ENCODE data around the gene MRPL1. TPM values are rescaled to one million over a fixed set of nuclear protein-coding genes. Genes with fewer than 3 reads are reported as not detected.

Gene MRPL1
- total and polyA plus RNA-seq, 9 of the 15 experiments (the other 6 are each of a cell fraction or from before 2014, with no cell fraction given) = 38.4 to 75.7 (median 63.7) TPM

GRCh38 chr4:77992581-77992980 lies 130.0 kb downstream of the MRPL1 start:
- TF ChIP-seq HNRNPLL (IDR thresholded peaks at IDR 0.05; ENCODE audit: low read depth, low read length, poor library complexity, severe bottlenecking) = no peak
- no peak for TF ChIP-seq SNIP1 (IDR thresholded peaks at IDR 0.05; ENCODE audit: low read depth)
- no peak for TF ChIP-seq ZNF347 (CRISPR knock-in tag; IDR thresholded peaks at IDR 0.05; ENCODE audit: low read depth)
- TF ChIP-seq SPI1 (IDR thresholded peaks at IDR 0.05; ENCODE audit: borderline replicate concordance, low read depth, low read length) = no peak
- TF ChIP-seq TRIM24 (IDR thresholded peaks at IDR 0.05) = no peak
- no peak for TF ChIP-seq HBP1 (CRISPR knock-in tag; IDR thresholded peaks at IDR 0.05)
- TF ChIP-seq ZNF395 (CRISPR knock-in tag; IDR thresholded peaks at IDR 0.05) = no peak
- no peak for TF ChIP-seq BRF1 (IDR thresholded peaks at IDR 0.05; ENCODE audit: borderline replicate concordance, extremely low read depth, insufficient read length)
- no peak for TF ChIP-seq USF2 (CRISPR knock-in tag; IDR thresholded peaks at IDR 0.05)
- H2AFZ ChIP-seq (ENCODE audit: low read depth, low read length) = no peak overlapping the region
- no peak overlapping the region for H3K27ac ChIP-seq (ENCODE audit: extremely low read depth, low read depth, low read length)
- H3K27me3 ChIP-seq (ENCODE audit: control insufficient read depth in 2 of 2, insufficient read depth in 2 of 2, low read length in 2 of 2) = peaks cover 0 to 7% of the 10 kb centered on the region in 2 experiments; a peak in 2 of 5 replicates
- no peaks in the 10 kb centered on the region for H3K36me3 ChIP-seq (ENCODE audit: control insufficient read depth, insufficient read depth, low read length)
- no peak overlapping the region for H3K4me2 ChIP-seq (ENCODE audit: insufficient read depth, low read length)
- no peaks in the 10 kb centered on the region for H3K4me1 ChIP-seq (replicated peaks in 1 of 2; ENCODE audit: control insufficient read depth in 2 of 2, insufficient read depth in 2 of 2, low read length in 2 of 2)
- no peaks in the 10 kb centered on the region for H3K9me3 ChIP-seq (replicated peaks; ENCODE audit: control insufficient read depth, insufficient read depth, low read depth, low read length)
- in situ Hi-C loops (cut with MboI) (no loop called here), intact Hi-C loops (cut with micrococcal nuclease) (loop anchor here (10.0 kb wide), 1 partner anchor 172 kb away; no protein-coding TSS in a partner anchor)
- ChIA-PET POLR2A (no interaction called here), CTCF (ENCODE audit: low intra/inter-chr PET ratio) (no interaction called here)
- no peak overlapping the region for H3K9ac ChIP-seq (ENCODE audit: insufficient read depth in 1 of 2, low read depth in 2 of 2, low read length in 2 of 2)
- no peaks in the 10 kb centered on the region for H3K79me2 ChIP-seq (ENCODE audit: control insufficient read depth, insufficient read depth, low read length)
- no peak for FAIRE-seq
- WGBS (ENCODE audit: insufficient coverage, low coverage, missing lambda C conversion rate) = 6% methylated on average over 1 of the region's 1 CpG
- no peak overlapping the region for H3K4me3 ChIP-seq
- H4K20me1 ChIP-seq (replicated peaks; ENCODE audit: control insufficient read depth, insufficient read depth, low read length) = peaks cover 5% of the 10 kb centered on the region; the same call in 1 of the 2 replicates
- no peak for ATAC-seq
- BruUV-seq (replicated peaks) = no TSS peak
- H3K9me1 ChIP-seq (ENCODE audit: control insufficient read depth, insufficient read depth, low read length) = no peaks in the 10 kb centered on the region
- no peak for DNase-seq (ENCODE audit: extremely low read depth in 1 of 4, low spot score in 3 of 4)

All from K562 (cell line).